Progenitor cell of endocrine pancreas (in vitro differentiated cells): ENCODE measurements around the gene C1orf21. TPM values are rescaled to one million over a fixed set of nuclear protein-coding genes. Genes with fewer than 3 reads are reported as not detected.

Experiments used
- DNase-seq: peaks from one replicate; pipeline ENCODE4 v3.0.0; 2021; ENCODE audit warnings: low spot score; ENCODE audit not compliant: unreplicated experiment
- H3K27ac Mint-ChIP-seq: 2 replicates; pipeline ENCODE4 v1.8.0; 2021; ENCODE audit warnings: mild to moderate bottlenecking, moderate library complexity, mixed read lengths
- H3K27me3 Mint-ChIP-seq: 2 replicates; pipeline ENCODE4 v1.8.0; 2021; ENCODE audit warnings: mixed read lengths
- H3K36me3 Mint-ChIP-seq: 2 replicates; pipeline ENCODE4 v1.8.0; 2022; ENCODE audit warnings: mixed read lengths; ENCODE audit not compliant: insufficient read depth
- H3K4me1 Mint-ChIP-seq: 2 replicates; pipeline ENCODE4 v1.8.0; 2021; ENCODE audit warnings: low read depth, mixed read lengths
- H3K4me3 Mint-ChIP-seq: 2 replicates; pipeline ENCODE4 v1.8.0; 2021; ENCODE audit warnings: low read depth, mild to moderate bottlenecking, moderate library complexity, mixed read lengths
- H3K9me3 Mint-ChIP-seq: 2 replicates; pipeline ENCODE4 v1.8.0; 2021; ENCODE audit warnings: low read depth, mixed read lengths
- CTCF ChIP-seq: fragments of 200-600 bp; sonication (generic); IDR thresholded peaks from one replicate; pipeline ENCODE4 v1.5.0; 2021; ENCODE audit warnings: antibody characterized with exemption, mild to moderate bottlenecking; ENCODE audit not compliant: unreplicated experiment
- total RNA-seq: library from RNA; stranded (reverse); gene quantifications from 2 replicates; pipeline ENCODE4 v1.2.1, GENCODE V29; 2021

The C1orf21 gene
- total RNA-seq, 1 donor from 2014 or later = 10.0 TPM

- no peak overlapping the region for H3K27ac Mint-ChIP-seq
- no peaks in the 10 kb centered on the region for H3K9me3 Mint-ChIP-seq
- no peaks in the 10 kb centered on the region for H3K36me3 Mint-ChIP-seq
- no peak for DNase-seq
- no peak overlapping the region for H3K4me3 Mint-ChIP-seq
- H3K27me3 Mint-ChIP-seq = no peaks in the 10 kb centered on the region
- TF ChIP-seq CTCF = no peak
- H3K4me1 Mint-ChIP-seq = peaks cover 14% of the 10 kb centered on the region
Measured at GRCh38 chr1:184493987-184494388, 107.2 kb downstream of the C1orf21 start.

GRCh38 chr1:184494929-184495328 lies 108.1 kb downstream of the C1orf21 start:
- Mint-ChIP-seq H3K9me3 (no peaks in the 10 kb centered on the region), H3K27ac (no peak overlapping the region), H3K27me3 (no peaks in the 10 kb centered on the region), H3K4me3 (no peak overlapping the region), H3K36me3 (no peaks in the 10 kb centered on the region), H3K4me1 (peaks cover 10% of the 10 kb centered on the region)
- no peak for TF ChIP-seq CTCF
- no peak for DNase-seq

- no peak overlapping the region for H3K27ac Mint-ChIP-seq
- no peaks in the 10 kb centered on the region for H3K27me3 Mint-ChIP-seq
- no peak overlapping the region for H3K4me3 Mint-ChIP-seq
- TF ChIP-seq CTCF = no peak
- no peak for DNase-seq
- H3K9me3 Mint-ChIP-seq = no peaks in the 10 kb centered on the region
- H3K4me1 Mint-ChIP-seq = no peaks in the 10 kb centered on the region
- H3K36me3 Mint-ChIP-seq = no peaks in the 10 kb centered on the region
Measured at GRCh38 chr1:184497959-184498723, 111.3 kb downstream of the C1orf21 start.

- peaks cover 2% of the 10 kb centered on the region for H3K4me1 Mint-ChIP-seq
- no peaks in the 10 kb centered on the region for H3K27me3 Mint-ChIP-seq
- no peaks in the 10 kb centered on the region for H3K36me3 Mint-ChIP-seq
- no peak overlapping the region for H3K27ac Mint-ChIP-seq
- no peak for TF ChIP-seq CTCF
- no peak for DNase-seq
- H3K9me3 Mint-ChIP-seq = no peaks in the 10 kb centered on the region
- H3K4me3 Mint-ChIP-seq = no peak overlapping the region
Measured at GRCh38 chr1:184499616-184500015, 112.8 kb downstream of the C1orf21 start.

- TF ChIP-seq CTCF = no peak
- DNase-seq = no peak
- Mint-ChIP-seq H3K27ac (no peak overlapping the region), H3K4me1 (peaks cover 5% of the 10 kb centered on the region), H3K9me3 (no peaks in the 10 kb centered on the region), H3K4me3 (no peak overlapping the region), H3K27me3 (no peaks in the 10 kb centered on the region), H3K36me3 (no peaks in the 10 kb centered on the region)
Measured at GRCh38 chr1:184502161-184502560, 115.3 kb downstream of the C1orf21 start.
